A549 treated with ZK216348 at 1 μM for 4 hours (cell line): ENCODE data around the gene TIMD4. TPM values are rescaled to one million over a fixed set of nuclear protein-coding genes. Genes with fewer than 3 reads are reported as not detected.

Experiments
- total RNA-seq: library from RNA; stranded (reverse); fragments of 200-300 nt; extraction: Qiagen RNA extraction; gene quantifications from 5 replicates; pipeline ENCODE4 v1.2.3, GENCODE V29; 2022; ENCODE audit warnings: low read depth

Gene TIMD4
- total RNA-seq = 0.85 to 1.7 TPM (median 1.4 TPM) in 5 replicates

GRCh38 chr5:156963125-156963524 is at the start of gene TIMD4:
Gene TIMD4, minus strand, starts transcription at chr5:156963226. Its CDS starts 28 bp downstream, at chr5:156963198.

Other genes starting within 250 kb of the TIMD4 start
- 0.12 to 0.18 TPM (median 0.13 TPM) in 5 replicates for gene PPP1R2B, start 112.9 kb downstream of the TIMD4 start, total RNA-seq
- 27.8 to 40.3 TPM (median 32.1 TPM) in 5 replicates for gene HAVCR1, start 95.9 kb upstream of the TIMD4 start, total RNA-seq
- 0.20 to 0.70 TPM (median 0.41 TPM) in 5 replicates for gene HAVCR2, start 145.8 kb upstream of the TIMD4 start, total RNA-seq
- 14.9 to 27.2 TPM (median 15.7 TPM) in 5 replicates for gene MED7, start 179.6 kb upstream of the TIMD4 start, total RNA-seq
- not detected in 5 replicates for gene GARIN3, start 203.0 kb upstream of the TIMD4 start, total RNA-seq
- 0.17 to 0.29 TPM (median 0.26 TPM) in 3 of 5 replicates, not detected in the others for gene ITK, start 217.6 kb upstream of the TIMD4 start, total RNA-seq